GM21717 (cell line): ENCODE data around the gene ALG14.
"Not testable (repeated sequence)": the region's sequence is repeated elsewhere in the genome, so short reads cannot be mapped to it uniquely, and the experiment has no call there.

Source experiments
- ATAC-seq: cut with Tn5 transposase; IDR thresholded peaks from one replicate; pipeline ENCODE4 v1.9.1; 2021; ENCODE audit warnings: mild to moderate bottlenecking, moderate library complexity; ENCODE audit not compliant: unreplicated experiment

Gene ALG14

DNA sequence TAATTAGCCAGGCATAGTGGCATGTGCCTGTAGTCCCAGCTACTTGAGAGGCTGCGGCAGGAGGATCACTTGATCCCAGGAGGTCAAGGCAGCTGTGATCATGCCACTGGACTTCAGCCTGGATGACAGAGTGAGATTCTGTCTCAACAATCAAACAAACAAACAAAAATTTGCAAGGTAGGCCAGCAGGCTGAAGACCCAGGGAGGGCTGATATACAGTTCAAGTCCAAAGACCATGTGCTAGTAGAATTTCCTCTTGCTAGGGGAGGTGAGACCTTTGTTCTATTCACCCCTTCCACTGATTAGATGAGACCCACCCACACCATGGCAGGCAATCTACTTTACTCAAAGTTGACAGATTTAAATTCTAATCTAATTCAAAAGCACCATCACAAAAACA lies 114.7 kb downstream of the ALG14 start:
- ATAC-seq, result no peak

DNA sequence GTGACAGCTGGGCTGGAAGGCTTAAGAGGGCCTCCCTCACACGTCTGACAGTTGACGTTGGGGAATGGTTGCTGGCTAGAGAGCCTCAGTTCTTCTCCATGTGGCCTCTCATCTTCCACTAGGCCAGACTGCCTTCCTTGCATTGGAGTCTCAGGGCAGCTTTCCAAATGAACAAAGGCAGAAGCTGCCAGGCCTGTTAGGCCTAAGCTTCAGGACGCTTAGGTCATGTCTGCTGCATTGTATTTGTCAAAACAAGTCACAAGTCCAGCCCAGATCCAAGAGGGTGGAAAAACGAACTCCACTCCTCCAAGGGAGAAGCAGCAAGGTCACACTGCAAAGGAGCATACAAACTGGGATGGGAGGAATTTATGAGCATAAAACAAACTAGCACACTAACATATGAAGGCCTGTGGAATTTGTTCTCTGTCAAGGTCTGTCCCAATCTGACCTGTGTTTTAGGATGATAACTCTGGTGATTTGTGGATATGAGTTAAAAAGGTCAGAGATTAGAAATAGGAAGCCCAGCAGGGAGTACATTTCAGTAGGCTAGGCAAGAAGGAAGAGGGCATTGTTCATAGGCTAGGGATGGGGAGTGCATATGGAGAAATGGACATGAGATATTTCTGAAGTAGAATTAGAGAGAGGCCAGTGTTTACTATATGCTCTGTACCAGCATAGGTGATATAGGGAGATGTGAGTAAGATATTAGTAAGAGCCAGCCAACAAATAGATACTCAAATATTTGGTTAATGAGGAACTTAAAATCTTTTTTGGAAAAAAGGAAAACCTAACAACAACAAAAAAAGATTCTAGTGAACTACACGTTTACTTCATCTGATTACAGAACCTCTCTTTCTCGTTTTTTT lies 116.8 kb downstream of the ALG14 start:
- ATAC-seq, result no peak

DNA sequence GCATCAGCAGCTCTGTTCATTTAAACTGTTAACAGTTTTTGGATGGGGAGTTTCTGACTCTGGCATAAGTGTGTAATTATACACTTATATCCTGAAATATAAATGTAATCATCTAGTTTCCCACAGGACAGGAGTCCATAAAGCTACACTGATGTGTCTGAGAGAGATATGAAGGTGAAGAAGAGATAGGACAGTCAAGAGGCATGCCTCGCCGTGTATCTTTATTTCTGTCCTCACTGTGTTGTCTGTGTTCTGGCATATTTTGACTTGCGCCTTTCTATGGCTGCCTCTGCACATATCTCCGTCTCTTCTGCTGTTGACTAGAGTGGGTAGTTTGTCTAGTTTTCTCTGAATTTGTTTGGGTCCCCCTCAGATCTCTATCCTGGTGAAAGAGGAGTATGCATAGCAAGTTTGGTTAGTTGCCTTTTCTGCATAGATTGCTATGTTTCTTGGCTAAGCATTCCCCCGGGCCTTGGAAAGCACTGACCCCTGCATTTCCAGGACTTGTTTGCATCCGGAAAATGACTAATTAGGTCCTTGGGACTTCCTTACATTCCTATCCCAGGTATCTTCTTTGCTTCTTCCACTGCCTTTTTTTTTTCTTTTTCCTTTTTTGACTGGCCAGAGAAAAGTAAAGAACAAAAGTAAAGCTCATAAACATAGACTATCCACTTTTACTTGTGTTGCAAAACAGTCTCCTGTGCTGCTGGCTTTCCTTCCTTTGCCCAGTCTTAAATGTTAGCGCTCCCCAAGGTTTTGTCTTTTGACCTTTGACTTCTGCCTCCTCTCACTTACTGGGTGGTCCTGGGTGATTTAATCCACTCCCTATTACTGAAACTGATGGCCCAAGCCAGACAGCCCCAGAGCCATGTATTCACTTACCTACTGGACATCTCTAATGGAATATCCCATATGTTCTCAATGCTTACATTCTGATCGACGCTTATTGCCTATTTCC lies 118.2 kb downstream of the ALG14 start:
- ATAC-seq, result no peak

DNA sequence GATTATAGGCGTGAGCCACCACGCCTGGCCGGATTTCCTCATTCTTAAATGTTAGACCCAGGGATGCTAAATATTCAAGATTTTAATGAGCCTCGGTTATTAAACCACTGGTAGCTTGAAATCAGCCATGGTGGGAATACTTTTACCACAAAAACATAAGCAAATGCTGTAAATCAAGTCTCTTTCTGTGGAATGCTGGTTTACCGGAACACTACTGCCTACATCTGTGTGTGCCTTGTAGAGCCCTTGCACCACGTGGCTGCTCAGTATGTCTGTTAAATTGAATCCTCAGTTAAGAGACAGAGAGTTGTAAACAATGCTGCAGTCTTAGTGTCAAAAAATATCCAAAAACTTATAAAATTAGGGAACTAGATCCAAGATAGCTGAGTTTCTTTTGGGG lies 119.0 kb downstream of the ALG14 start:
- no peak for ATAC-seq

DNA sequence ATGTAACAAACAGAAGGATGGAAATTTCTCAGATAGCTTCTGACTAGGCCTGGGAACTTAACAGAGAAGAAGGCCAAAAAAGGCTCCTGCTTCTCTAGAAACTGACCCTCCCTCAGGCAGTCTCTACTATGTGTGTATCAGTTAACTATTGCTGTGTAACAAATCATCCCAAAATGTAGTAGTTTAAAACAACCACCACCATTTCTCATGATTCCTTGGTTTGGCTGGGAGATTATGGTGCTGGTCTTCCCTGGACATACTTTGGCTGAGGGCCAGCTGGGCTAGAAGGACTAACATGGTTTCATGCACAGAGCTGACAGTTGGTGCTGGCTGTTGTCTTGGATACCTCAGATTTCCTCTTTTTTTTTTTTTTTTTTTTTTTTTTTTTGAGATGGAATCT lies 119.6 kb downstream of the ALG14 start:
- ATAC-seq, result no peak

DNA sequence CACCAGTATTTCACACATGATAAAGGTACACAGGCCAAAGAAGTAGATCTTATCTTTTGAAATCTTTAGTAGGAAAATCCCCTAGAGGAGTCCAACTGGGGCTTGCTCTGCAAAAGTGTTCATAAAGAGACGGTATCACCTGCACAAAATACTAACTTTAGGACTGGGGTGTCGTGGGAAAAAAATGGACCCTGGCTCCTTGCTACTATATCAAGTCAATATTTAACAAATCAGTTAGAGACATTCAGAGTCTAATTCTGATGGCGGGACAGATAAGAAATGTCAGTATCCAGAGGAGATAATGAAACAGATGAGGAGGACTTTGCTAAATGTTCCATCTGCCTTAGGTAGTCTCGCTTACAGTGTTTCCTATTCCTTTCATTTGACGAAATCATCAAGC lies 120.2 kb downstream of the ALG14 start:
- no peak for ATAC-seq

DNA sequence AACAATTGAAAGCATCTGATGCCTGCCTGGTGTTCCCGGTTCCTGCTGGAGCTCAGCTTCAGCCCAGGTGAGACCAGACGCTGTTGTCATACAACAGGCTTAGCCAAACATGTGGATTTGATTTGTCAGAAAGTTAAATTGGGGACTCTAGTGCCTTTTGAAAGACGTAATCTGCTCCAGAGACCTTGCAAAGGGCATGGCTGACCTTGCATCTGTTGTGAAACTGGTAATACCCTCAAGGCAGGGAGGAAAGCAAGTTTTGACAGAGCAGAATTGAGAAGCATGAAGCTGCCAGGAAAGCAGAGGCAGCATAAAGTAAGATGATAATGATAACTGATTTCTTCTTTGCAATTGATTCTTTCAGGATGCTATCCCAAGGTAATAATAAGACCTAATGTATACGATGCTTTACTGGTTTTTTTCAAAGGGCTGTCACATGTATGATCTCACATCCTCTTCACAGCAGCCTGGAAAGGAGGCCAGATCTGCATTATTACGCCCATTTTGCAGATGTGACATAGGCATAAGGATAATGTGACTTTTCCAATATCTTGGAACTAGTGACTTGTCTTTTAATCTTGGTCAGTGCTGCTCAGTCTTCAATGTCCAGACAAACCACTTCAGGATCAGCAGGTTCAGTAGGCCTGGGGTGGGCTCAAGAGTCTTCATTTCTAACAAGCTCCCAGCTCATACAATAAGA lies 121.1 kb downstream of the ALG14 start:
- ATAC-seq, result no peak

DNA sequence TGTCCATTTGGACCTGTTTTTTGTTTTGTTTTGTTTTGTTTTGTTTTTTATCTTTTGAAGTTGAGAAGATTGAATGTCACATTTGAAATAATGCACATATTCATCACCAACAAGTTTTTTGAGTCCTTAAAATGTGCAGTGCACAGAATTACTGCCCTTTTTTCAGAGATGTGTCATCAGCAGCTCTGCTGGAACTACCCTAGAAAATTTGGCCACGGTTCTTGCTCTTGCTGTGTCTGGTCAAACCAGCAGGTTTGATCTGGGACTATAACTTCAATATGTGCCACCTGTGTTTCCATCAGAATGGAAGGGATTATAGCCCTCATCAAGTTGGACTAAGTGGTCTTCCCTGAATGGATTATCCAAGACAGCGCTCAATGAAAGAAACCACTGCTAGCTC lies 121.7 kb downstream of the ALG14 start:
- ATAC-seq, result no peak

DNA sequence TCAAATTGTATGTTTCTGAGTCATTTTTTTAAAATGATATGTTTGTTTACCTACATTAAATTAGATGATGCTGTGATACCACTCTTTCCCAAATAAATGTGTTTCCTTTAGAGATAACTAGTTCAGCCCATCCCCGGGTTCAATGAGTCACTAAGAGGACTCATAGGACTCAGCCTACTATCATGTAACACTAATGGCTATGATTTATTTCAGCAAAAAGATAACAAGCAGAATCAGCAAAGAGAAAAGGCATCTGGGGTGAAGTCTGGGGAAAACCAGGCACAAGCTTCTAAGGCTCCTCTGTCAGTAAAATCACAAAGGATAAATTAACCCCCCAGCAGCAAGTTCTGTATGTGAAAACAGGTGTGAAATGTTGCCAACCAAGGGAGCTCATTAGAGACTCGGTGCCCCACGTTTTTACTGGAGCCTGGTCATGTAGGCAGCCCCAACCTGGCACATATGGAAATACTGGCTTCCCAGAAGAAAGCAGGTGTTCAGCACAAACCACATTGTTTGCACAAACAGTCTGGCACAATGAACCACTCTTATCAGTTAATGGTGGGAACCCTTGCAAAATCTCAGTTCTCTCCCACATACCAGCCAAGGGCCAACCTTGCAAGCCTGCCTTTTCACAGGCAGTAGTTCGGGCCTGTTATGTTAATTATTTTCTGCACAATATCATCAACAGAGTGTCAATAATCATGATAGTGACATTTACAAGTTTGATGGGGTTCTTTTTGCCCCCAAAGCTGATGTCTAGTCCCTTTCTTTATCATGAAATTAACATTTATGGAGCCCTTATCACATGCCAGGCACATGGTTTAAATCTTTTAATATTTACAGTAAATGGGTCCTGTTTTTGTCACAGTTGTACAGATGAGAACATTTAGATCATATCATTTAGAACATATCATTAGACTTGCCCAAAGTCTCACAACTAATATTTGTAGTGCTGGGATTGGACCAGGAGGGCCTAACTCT lies 122.8 kb downstream of the ALG14 start:
- no peak for ATAC-seq

DNA sequence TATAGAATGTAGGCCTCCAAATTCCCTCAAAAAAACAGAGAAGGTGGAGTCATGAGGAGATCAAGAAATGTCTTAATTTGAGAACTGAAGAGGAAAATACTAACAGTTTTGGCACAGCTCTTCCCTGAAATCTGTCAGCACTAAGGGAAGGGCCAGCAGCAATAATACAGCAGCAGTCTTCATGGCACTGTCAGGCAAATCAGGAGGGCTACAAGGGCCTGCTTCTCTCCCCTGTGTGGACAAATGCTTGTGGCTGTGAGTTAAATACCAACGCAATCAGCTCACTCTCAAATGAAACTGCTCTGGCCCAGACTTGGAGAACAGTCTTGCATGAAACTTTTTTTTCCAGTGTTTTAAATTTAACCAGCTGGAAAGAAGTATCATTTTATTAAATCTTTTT lies 125.3 kb downstream of the ALG14 start:
- no peak for ATAC-seq

DNA sequence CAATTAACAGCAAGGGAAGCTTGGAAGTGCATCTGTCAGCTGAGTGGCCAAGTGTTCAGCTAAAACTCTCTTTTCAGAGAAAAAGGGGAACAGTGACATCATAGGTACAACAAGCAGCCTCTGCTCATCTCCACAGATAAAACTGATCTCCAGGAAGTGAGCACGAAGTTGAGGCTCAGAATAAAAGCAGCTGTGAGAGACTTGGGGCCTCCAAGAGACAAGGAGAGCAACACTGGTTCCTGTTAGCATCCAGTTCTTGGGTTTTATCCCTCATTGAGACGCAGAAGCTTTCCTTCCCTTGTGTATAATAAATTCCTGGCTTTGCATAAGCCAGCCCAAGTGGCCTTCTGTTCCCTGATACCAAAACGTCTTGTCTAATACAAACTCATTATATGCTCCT lies 125.9 kb downstream of the ALG14 start:
- ATAC-seq, result no peak

DNA sequence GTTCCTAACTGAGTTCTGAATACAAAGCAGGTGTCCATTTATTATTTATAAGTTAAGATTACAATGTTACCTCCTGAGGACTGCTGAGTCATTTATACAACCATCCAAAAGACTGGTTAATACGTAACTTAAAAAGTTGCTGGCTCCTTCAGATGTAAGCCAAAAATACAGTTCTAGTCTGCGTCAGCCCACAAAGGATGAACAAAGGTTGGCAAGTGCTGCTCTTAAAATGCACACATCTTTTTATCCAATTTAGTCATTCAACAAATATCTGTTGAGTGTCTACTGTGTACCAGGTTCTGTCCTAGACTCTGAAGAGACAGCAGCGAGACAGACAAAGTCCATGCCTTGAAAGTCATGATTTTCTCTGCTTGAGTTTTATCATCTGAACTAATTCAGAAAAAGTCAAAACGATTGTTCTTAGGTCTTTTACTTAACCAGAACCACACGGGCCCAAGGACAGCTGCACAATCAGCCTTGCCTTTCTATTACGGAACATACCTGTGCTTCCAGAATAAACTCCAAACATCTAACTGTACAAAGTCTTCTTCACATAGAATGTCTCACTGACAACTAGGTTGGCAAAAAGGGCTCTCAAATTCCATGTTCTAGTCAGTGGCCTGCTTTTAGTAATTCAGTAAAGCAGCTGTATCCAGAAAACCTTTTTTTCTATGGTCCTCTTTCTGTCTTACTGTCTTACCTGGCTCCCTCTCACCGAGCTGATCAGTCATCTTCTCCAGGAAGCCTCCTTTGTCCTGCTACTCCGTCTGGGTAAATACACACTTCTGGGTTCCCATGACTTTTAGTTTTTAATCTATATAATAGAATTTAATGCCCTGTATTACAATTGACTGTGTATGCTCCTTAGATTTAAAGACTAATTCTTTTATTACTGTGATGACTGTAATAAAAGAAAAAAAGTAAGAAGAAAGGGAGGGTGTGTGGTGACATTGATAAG lies 130.3 kb downstream of the ALG14 start:
- ATAC-seq, result no peak

DNA sequence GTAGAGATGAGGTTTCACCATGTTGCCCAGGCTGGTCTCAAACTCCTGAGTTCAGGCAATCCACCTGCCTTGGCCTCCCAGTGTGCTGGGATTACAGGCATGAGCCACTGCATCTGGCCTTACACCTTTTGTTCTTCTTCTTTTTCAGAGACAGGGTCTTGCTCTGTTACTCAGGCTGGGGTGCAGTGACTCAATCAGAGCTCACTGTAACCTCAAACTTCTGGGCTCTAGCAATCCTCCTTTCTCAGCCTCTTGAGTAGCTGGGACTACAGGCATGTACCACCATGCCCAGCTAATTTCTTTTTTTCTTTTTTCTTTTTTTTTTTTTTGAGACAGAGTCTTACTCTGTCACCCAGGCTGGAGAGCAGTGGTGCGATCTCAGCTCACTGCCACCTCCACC lies 131.3 kb downstream of the ALG14 start:
- not testable (repeated sequence) for ATAC-seq

DNA sequence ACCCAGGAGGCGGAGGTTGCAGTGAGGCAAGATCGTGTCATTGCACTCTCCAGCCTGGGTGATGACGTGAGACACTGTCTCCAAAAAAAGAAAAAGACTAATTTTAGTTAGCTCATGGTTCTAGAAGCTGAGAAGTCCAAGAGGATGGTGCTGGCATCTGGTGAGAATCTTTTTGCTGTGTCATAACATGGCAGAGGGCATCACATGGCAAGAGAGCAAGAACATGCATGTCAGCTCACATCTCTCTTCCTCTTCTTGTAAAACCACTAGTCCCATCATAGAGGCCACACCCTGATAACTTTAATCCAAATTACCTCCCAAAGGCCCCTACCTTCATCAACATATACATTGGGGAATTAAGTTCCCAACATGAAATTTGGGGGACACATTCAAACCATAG lies 132.0 kb downstream of the ALG14 start:
- no peak for ATAC-seq

DNA sequence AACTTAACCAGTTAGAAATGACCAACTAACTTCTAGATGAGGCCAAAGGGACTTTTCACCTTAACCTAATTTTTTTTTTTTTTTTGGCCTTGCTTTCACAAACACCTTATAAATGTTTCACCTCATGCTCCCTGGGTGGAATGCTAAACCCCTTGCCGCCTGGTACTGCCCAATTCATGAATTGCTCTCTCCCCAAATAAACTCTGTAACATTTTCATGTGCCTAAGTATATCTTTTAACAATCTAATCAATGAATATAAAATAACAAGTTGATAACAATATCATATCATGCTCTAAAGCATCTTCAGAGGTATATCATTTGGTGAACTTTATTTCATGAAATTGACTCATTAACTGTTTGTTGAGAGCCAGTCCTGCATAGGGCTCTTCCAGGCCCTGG lies 134.9 kb downstream of the ALG14 start:
- ATAC-seq, result no peak

DNA sequence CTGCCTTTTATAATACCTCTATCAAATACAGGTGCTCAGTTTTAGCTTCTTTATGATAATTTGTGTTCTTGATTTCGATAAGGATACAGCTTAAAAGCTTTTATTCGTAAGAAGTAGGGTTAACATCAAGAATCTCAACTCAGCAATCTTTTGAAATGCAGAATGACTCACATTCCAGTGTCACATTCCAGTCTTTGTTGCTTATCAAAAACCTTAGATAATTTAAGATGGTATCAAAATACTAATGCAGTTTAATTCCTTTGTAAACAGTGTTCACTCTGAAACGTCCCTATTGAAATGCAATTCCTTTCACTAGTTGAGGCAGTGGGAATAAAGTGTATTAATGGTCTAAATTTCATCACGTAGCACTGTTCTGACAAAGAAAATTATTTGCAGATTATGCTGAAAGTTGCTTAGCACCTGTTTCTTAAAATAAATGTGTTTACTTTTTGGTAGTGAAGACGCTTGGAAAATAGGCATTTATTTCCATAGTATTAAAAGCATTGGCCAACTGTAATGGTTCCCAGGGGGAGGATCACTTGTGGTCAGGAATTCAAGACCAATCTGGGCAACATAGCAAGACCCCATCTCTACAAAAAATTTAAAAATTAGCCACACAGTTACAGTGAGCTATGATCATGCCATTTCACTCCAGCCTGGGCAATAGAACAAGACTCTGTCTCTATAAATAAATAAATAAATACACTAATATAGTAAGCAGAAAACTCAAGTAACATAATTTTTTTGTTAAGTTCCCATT lies 135.7 kb downstream of the ALG14 start:
- ATAC-seq, result no peak

DNA sequence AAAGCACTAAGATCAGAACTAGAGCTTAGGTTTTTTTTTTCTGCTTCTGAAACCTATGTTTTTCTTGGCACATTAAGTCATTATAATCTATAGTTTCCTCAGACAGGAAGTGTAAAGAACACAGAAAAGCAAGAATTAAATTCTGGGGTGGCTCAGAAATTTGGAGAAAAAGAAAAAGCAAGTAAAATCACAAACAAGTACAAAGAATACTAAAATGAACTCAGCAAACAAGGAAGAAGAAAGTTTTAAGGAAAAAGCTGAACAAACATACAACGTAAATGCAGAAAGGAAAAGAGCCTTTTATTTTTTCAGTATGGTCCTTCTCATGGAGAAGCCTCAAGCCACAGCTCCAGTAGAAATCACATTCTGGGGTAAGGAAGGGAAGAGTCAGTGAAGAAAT lies 137.3 kb downstream of the ALG14 start:
- ATAC-seq, result no peak

DNA sequence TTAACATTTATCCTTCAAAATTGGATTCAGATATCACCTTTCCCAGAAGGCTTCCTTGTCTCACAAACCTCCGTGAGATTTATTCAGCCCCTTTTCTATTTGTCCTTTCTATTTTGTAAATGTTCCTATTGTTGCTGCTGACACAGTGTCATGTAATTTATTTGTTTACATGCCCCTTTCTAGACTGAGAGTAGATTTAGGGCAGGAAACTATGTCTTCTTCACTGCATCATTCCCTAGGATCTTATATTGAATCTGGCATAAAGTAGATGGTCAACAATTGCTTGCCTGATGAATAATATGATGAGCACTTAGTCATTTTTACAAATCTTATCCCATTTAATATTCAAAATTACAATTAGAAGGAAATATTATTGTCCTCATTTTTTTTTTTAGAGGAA lies 137.7 kb downstream of the ALG14 start:
- no peak for ATAC-seq
